MCF 10A (cell line): Measurements from ENCODE around the gene ZNF605. TPM values are rescaled to one million over a fixed set of nuclear protein-coding genes. Genes with fewer than 3 reads are reported as not detected.
"Not testable (repeated sequence)": the region's sequence is repeated elsewhere in the genome, so short reads cannot be mapped to it uniquely, and the experiment has no call there.

Source experiments
- BruUV-seq: library from RNA; stranded (reverse); fragments of 400-500 nt; replicated peaks from 2 replicates; lab custom pipeline; 2021; lab: Mats Ljungman, UMichigan
- CTCF ChIA-PET: fragments of 300-600 bp; sonication (Branson Sonifier 250); formaldehyde crosslinking; extraction: SDS; loops from one replicate; lab custom pipeline; 2021; ENCODE audit warnings: antibody characterized with exemption, inconsistent platforms; lab: Yijun Ruan, JAX
- POLR2A ChIA-PET: fragments of 300-600, 350-650 bp; sonication (Branson Sonifier 250); formaldehyde crosslinking; extraction: SDS; loops from one replicate; lab custom pipeline; 2020; ENCODE audit warnings: antibody characterized with exemption, inconsistent platforms; lab: Yijun Ruan, JAX
- DNase-seq: peaks from one replicate; pipeline ENCODE4 v3.0.0-alpha.2; 2018; ENCODE audit not compliant: unreplicated experiment
- H3K27ac Mint-ChIP-seq: one replicate; pipeline ENCODE4 v1.8.0; 2022; ENCODE audit warnings: mild to moderate bottlenecking, low read depth, mixed read lengths; ENCODE audit not compliant: unreplicated experiment
- H3K27me3 Mint-ChIP-seq: one replicate; pipeline ENCODE4 v1.8.0; 2022; ENCODE audit warnings: mixed read lengths; ENCODE audit not compliant: insufficient read depth, unreplicated experiment
- H3K36me3 Mint-ChIP-seq: one replicate; pipeline ENCODE4 v1.8.0; 2022; ENCODE audit warnings: mild to moderate bottlenecking, moderate library complexity, mixed read lengths; ENCODE audit not compliant: insufficient read depth, unreplicated experiment
- H3K4me1 Mint-ChIP-seq: one replicate; pipeline ENCODE4 v1.8.0; 2022; ENCODE audit warnings: mixed read lengths; ENCODE audit not compliant: insufficient read depth, unreplicated experiment
- H3K4me3 Mint-ChIP-seq: one replicate; pipeline ENCODE4 v1.8.0; 2022; ENCODE audit warnings: mild to moderate bottlenecking, moderate library complexity, mixed read lengths; ENCODE audit not compliant: unreplicated experiment
- H3K9me3 Mint-ChIP-seq: one replicate; pipeline ENCODE4 v1.8.0; 2022; ENCODE audit warnings: mixed read lengths; ENCODE audit not compliant: unreplicated experiment
- intact Hi-C: fragments of 100-400 bp; cut with micrococcal nuclease; formaldehyde crosslinking; loops from 2 replicates; pipeline ENCODE4 v1.14.1; 2022
- total RNA-seq: library from RNA; stranded (reverse); gene quantifications from 2 replicates; pipeline ENCODE4 v1.2.3, GENCODE V29; 2022
- TF ChIP-seq, protein P1 (sequence below): fragments of 200-600 bp; IDR thresholded peaks from one replicate; pipeline ENCODE4 v1.8.0; 2022; ENCODE audit warnings: antibody characterized with exemption, mild to moderate bottlenecking; ENCODE audit not compliant: unreplicated experiment

Gene ZNF605
- total RNA-seq, 1 experiment from 2014 or later, result 12.0 TPM

DNA sequence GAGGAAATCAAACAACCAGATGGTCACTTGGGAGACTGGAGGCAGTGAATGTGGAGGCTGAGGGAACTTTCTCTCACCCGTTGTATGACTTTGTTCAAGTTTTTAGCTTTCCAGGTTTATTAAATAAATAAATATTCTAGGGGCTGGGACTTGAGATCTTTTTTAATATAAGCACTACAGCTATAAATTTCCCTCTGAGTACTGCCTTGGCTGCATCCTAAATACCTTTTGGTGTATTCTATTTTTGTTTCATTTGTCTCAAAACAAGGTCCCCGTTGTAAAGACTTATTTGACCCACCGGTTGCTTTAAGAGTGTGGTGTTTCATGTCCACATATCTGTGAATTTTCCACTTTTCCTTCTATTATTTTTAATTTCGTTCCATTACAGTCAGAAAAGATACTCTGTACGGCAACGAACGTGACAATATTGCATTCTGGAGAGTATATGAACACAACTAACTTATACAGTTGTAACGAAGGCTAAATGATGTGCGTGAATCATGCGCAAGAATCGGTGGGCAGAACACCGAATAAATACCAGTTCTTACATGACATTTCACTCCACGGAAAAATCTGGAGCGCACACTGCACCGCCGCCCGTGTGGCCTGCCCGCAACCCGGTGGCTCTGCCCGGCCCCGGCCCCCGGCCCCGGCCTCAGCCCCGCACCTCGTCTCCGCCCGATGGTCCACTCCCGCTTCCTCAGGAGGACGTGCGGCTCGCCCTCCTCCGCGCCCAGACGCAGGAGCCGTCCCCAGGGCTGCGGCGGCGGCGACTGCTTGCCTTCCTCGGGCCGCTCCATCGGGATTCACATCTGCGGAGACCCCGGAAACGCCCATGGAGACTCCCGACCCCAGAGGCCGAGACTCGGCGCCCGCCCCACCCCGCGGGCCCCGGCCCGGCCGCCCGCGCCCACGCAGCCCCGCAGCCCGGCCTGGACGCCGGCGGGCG is 69.3 kb downstream of the ZNF605 start:
- Mint-ChIP-seq H3K4me1 (no peaks in the 10 kb centered on the region), H3K9me3 (peaks cover 15% of the 10 kb centered on the region), H3K27ac (peak overlapping the region; percentile 100), H3K4me3 (peak overlapping the region; percentile 99), H3K36me3 (peaks cover 44% of the 10 kb centered on the region), H3K27me3 (no peaks in the 10 kb centered on the region)
- ChIA-PET CTCF (interaction anchor here (0.7 kb wide), 1 partner anchor 10 kb away, joined by 5 read pairs; no protein-coding TSS in a partner anchor), POLR2A (interaction anchor here (0.7 to 1.0 kb wide), 5 partner anchors 58 to 294 kb away, joined by 3 to 5 read pairs (median 5); partner anchors contain the start of genes GOLGA3, ZNF10, ZNF26 and ZNF268)
- DNase-seq, result no peak
- intact Hi-C loops, result loop anchor here (1.0 to 5.0 kb wide), 2 partner anchors 150 to 193 kb away; partner anchors contain the start of genes ZNF140 and ZNF84
- TF ChIP-seq, protein P1, sequence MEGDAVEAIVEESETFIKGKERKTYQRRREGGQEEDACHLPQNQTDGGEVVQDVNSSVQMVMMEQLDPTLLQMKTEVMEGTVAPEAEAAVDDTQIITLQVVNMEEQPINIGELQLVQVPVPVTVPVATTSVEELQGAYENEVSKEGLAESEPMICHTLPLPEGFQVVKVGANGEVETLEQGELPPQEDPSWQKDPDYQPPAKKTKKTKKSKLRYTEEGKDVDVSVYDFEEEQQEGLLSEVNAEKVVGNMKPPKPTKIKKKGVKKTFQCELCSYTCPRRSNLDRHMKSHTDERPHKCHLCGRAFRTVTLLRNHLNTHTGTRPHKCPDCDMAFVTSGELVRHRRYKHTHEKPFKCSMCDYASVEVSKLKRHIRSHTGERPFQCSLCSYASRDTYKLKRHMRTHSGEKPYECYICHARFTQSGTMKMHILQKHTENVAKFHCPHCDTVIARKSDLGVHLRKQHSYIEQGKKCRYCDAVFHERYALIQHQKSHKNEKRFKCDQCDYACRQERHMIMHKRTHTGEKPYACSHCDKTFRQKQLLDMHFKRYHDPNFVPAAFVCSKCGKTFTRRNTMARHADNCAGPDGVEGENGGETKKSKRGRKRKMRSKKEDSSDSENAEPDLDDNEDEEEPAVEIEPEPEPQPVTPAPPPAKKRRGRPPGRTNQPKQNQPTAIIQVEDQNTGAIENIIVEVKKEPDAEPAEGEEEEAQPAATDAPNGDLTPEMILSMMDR, result no peak
- TSS peak; percentile 56 for BruUV-seq

DNA sequence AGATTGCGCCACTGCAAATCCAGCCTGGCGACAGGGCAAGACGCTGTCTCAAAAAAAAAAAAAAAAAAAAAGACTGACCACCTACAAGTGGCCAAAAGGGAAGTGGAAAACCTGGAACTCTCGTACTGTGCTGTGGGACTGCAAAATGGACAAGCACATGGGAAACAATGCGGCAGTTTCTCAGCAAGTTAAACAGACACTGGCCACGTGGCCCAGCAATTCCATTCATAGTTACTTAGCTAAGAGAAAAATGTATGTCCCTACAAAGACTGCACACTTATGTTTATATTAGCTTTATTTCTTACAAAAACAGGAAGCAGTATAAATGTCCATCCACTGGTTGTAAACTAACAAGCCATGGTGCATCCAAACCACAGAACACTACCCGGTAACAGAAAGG is 74.3 kb downstream of the ZNF605 start:
- no peaks in the 10 kb centered on the region for H3K4me1 Mint-ChIP-seq
- ChIA-PET CTCF (no interaction called here), POLR2A (no interaction called here)
- no peaks in the 10 kb centered on the region for H3K9me3 Mint-ChIP-seq
- H3K36me3 Mint-ChIP-seq, result peaks cover 55% of the 10 kb centered on the region
- no peak overlapping the region for H3K27ac Mint-ChIP-seq
- DNase-seq, result no peak
- no TSS peak for BruUV-seq
- TF ChIP-seq, protein P1, result no peak
- intact Hi-C loops, result no loop called here
- no peaks in the 10 kb centered on the region for H3K27me3 Mint-ChIP-seq
- no peak overlapping the region for H3K4me3 Mint-ChIP-seq

DNA sequence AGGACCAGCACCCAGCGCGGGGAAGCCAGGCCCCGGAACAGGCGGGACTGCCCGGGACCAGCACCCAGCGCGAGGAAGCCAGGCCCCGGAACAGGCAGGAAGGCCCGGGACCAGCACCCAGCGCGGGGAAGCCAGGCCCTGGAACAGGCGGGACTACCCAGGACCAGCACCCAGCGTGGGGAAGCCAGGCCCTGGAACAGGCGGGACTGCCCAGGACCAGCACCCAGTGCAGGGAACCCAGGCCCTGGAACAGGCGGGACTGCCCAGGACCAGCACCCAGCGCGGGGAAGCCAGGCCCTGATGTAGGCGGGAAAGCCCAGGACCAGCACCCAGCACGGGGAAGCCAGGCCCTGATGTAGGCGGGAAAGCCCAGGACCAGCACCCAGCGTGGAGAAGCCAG is 81.5 kb downstream of the ZNF605 start:
- H3K4me1 Mint-ChIP-seq, H3K27me3 Mint-ChIP-seq, POLR2A ChIA-PET, DNase-seq, intact Hi-C loops, H3K27ac Mint-ChIP-seq, H3K9me3 Mint-ChIP-seq, H3K4me3 Mint-ChIP-seq, BruUV-seq: not testable (repeated sequence)
- CTCF ChIA-PET, result interaction anchor here (0.7 kb wide), 1 partner anchor 25 kb away, joined by 3 read pairs; no protein-coding TSS in a partner anchor
- H3K36me3 Mint-ChIP-seq, result peaks cover 79% of the 10 kb centered on the region

DNA sequence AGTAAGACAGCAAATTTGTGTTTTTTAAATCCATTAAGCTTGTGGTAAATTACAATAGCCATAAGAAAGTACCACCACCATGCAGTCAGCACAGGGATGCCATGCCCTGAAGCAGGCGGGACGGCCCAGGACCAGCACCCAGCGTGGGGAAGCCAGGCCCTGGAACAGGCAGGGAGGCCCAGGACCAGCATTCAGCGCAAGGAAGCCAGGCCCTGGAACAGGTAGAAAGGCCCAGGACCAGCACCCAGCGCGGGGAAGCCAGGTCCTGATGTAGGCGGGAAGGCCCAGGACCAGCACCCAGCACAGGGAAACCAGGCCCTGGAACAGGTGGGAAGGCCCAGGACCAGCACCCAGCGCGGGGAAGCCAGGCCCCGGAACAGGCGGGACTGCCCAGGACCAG is 81.9 kb downstream of the ZNF605 start:
- H3K27ac Mint-ChIP-seq, result no peak overlapping the region
- H3K4me3 Mint-ChIP-seq, result no peak overlapping the region
- TF ChIP-seq, protein P1, result no peak
- CTCF ChIA-PET, result no interaction called here
- H3K36me3 Mint-ChIP-seq, result peaks cover 84% of the 10 kb centered on the region
- POLR2A ChIA-PET, result no interaction called here
- intact Hi-C loops, result no loop called here
- H3K4me1 Mint-ChIP-seq, result no peaks in the 10 kb centered on the region
- no peak for DNase-seq
- BruUV-seq, result no TSS peak
- H3K9me3 Mint-ChIP-seq, result no peaks in the 10 kb centered on the region
- no peaks in the 10 kb centered on the region for H3K27me3 Mint-ChIP-seq
